VCaP (cell line): ENCODE data around the gene PGAM4.

Experiments used
- H3K27ac ChIP-seq: fragments of 450-650 bp; 2 replicates; pipeline ENCODE4 v1.5.1; 2017
- CTCF ChIP-seq: fragments of 450-650 bp; conservative IDR thresholded peaks from 2 replicates; pipeline ENCODE4 v1.5.1; 2017; ENCODE audit warnings: mild to moderate bottlenecking, moderate library complexity

PGAM4 gene

GRCh38 chrX:77962068-77962902, 7.2 kb downstream of the PGAM4 start:
- no peak overlapping the region for H3K27ac ChIP-seq
- no peak for TF ChIP-seq CTCF

- TF ChIP-seq CTCF = no peak
Measured at GRCh38 chrX:77961063-77961462, 8.4 kb downstream of the PGAM4 start.

GRCh38 chrX:77960567-77960966, 8.9 kb downstream of the PGAM4 start:
- H3K27ac ChIP-seq = no peak overlapping the region
- no peak for TF ChIP-seq CTCF

More at GRCh38 chrX:77961063-77961462, 8.4 kb downstream of the PGAM4 start:
- no peak overlapping the region for H3K27ac ChIP-seq

GRCh38 chrX:77953708-77954107, 15.7 kb downstream of the PGAM4 start:
- TF ChIP-seq CTCF = no peak
- peak overlapping the region; percentile 47 for H3K27ac ChIP-seq

- no peak for TF ChIP-seq CTCF
- peak overlapping the region; percentile 47 for H3K27ac ChIP-seq
Measured at GRCh38 chrX:77953302-77953701, 16.1 kb downstream of the PGAM4 start.

- no peak for TF ChIP-seq CTCF
- H3K27ac ChIP-seq = no peak overlapping the region
Measured at GRCh38 chrX:77952173-77952572, 17.3 kb downstream of the PGAM4 start.

GRCh38 chrX:77949840-77950239, 19.6 kb downstream of the PGAM4 start:
- TF ChIP-seq CTCF = no peak
- peak overlapping the region; percentile 43 for H3K27ac ChIP-seq
